CD4-positive, alpha-beta T cell treated with Interleukin-17A for 4 hours (primary cell): ENCODE results near the gene CLSTN2.

Source experiments
- DNase-seq: peaks from one replicate; pipeline ENCODE4 v3.0.0-alpha.2; 2020; ENCODE audit warnings: mixed read lengths

The CLSTN2 gene

GRCh38 chr3:140097874-140098635 lies 163.1 kb downstream of the CLSTN2 start:
- no peak for DNase-seq

GRCh38 chr3:140100479-140100878 lies 165.5 kb downstream of the CLSTN2 start:
- DNase-seq: no peak

- DNase-seq: no peak
These were observed 168.2 kb downstream of the CLSTN2 start for GRCh38 chr3:140103166-140103565.

GRCh38 chr3:140103986-140104645 lies 169.1 kb downstream of the CLSTN2 start:
- DNase-seq: no peak

- no peak for DNase-seq
These were observed 179.2 kb downstream of the CLSTN2 start for GRCh38 chr3:140113996-140114788.

- no peak for DNase-seq
These were observed 179.8 kb downstream of the CLSTN2 start for GRCh38 chr3:140114789-140115080.

GRCh38 chr3:140117096-140117526 lies 182.1 kb downstream of the CLSTN2 start:
- no peak for DNase-seq

GRCh38 chr3:140122183-140122582 lies 187.2 kb downstream of the CLSTN2 start:
- no peak for DNase-seq

GRCh38 chr3:140128217-140128616 lies 193.2 kb downstream of the CLSTN2 start:
- DNase-seq: no peak

- no peak for DNase-seq
These were observed 193.6 kb downstream of the CLSTN2 start for GRCh38 chr3:140128631-140129030.

- DNase-seq: no peak
These were observed 194.8 kb downstream of the CLSTN2 start for GRCh38 chr3:140129768-140130284.

- DNase-seq: no peak
These were observed 196.9 kb downstream of the CLSTN2 start for GRCh38 chr3:140131895-140132294.

- DNase-seq: no peak
These were observed 199.4 kb downstream of the CLSTN2 start for GRCh38 chr3:140134231-140134965.

GRCh38 chr3:140135461-140135860 lies 200.5 kb downstream of the CLSTN2 start:
- no peak for DNase-seq

- DNase-seq: no peak
These were observed 208.5 kb downstream of the CLSTN2 start for GRCh38 chr3:140143367-140144069.

- DNase-seq: no peak
These were observed 210.5 kb downstream of the CLSTN2 start for GRCh38 chr3:140145528-140145927.

- DNase-seq: no peak
These were observed 211.7 kb downstream of the CLSTN2 start for GRCh38 chr3:140146668-140147067.

- no peak for DNase-seq
These were observed 213.0 kb downstream of the CLSTN2 start for GRCh38 chr3:140147965-140148490.

GRCh38 chr3:140148824-140149390 lies 213.9 kb downstream of the CLSTN2 start:
- DNase-seq: no peak

- DNase-seq: no peak
These were observed 216.3 kb downstream of the CLSTN2 start for GRCh38 chr3:140151321-140151720.

GRCh38 chr3:140152851-140153639 lies 218.1 kb downstream of the CLSTN2 start:
- DNase-seq: no peak
